PC-9 (cell line): ENCODE results near the gene PRRX2.

Experiments used
- CTCF ChIP-seq: fragments of 200-600 bp; sonication (generic); conservative IDR thresholded peaks from 2 replicates; pipeline ENCODE4 v1.6.1; 2017; ENCODE audit warnings: mixed run types, antibody characterized with exemption, mild to moderate bottlenecking, moderate library complexity
- EZH2 ChIP-seq: fragments of 200-600 bp; sonication (generic); IDR thresholded peaks from 2 replicates; pipeline ENCODE4 v1.8.0; 2017; ENCODE audit warnings: antibody characterized with exemption, low read depth

GRCh38 chr9:129757045-129757444 lies 91.6 kb downstream of the PRRX2 start:
- TF ChIP-seq CTCF (no peak), EZH2 (no peak)
